Hepatocyte (in vitro differentiated cells): ENCODE data around the gene SLC48A1.

ENCODE experiments used
- CTCF ChIP-seq: fragments of 200-600 bp; sonication (generic); IDR thresholded peaks from 2 replicates; pipeline ENCODE4 v1.5.1; 2016; ENCODE audit warnings: antibody characterized with exemption, mild to moderate bottlenecking; ENCODE audit not compliant: poor library complexity
- EZH2 ChIP-seq: fragments of 200-600 bp; sonication (generic); IDR thresholded peaks from 2 replicates; pipeline ENCODE4 v1.6.1; 2016; ENCODE audit warnings: antibody characterized with exemption, mild to moderate bottlenecking, borderline replicate concordance
- EZH2phosphoT487 ChIP-seq: fragments of 200-600 bp; sonication (generic); IDR thresholded peaks from one replicate; pipeline ENCODE4 v1.6.1; 2018; ENCODE audit warnings: antibody characterized with exemption, mild to moderate bottlenecking, low read depth, moderate library complexity; ENCODE audit not compliant: unreplicated experiment, severe bottlenecking

GRCh38 chr12:47803191-47803875 lies 30.3 kb downstream of the SLC48A1 start:
- TF ChIP-seq CTCF (no peak), EZH2phosphoT487 (no peak), EZH2 (no peak)
